T-cell (primary cell): ENCODE data around the gene ZFAND3. TPM values are rescaled to one million over a fixed set of nuclear protein-coding genes. Genes with fewer than 3 reads are reported as not detected.

Source experiments
- ATAC-seq, 4 experiments: fragments of 200-7000 bp in 3 of 4; fragments of 150-1000 bp in 1 of 4; cut with Tn5 transposase; replicated peaks in 1 of 4; 1 replicate in 3 of 4; 2 replicates in 1 of 4; pipeline ENCODE4 v1.10.0; 2021; ENCODE audit warnings: moderate library complexity in 3 of 4, mild to moderate bottlenecking in 2 of 4, moderate number of reproducible peaks in 1 of 4
- CTCF ChIA-PET, 2 donors: fragments of 300-600 bp; sonication (Branson Sonifier 250); formaldehyde crosslinking; loops; one replicate each; lab custom pipeline; 2022; ENCODE audit warnings: antibody characterized with exemption in 2 of 2; lab: Charles Lee
- POLR2A ChIA-PET, 2 donors: fragments of 300-600 bp; sonication (Branson Sonifier 250); formaldehyde crosslinking; loops; one replicate each; lab custom pipeline; 2022; ENCODE audit warnings: antibody characterized with exemption in 2 of 2; lab: Charles Lee
- DNase-seq, 35 experiments: peaks; one replicate each; pipeline versions ENCODE4 v3.0.0 to v3.0.0-alpha.2; 2013 to 2023
- H3K27ac ChIP-seq: one replicate; pipeline ENCODE4 v1.5.1; 2013; ENCODE audit warnings: low read length
- H3K27me3 ChIP-seq, 2 experiments: replicated peaks in 1 of 2; 1 replicate in 1 of 2; 2 replicates in 1 of 2; pipeline versions ENCODE4 v1.6.1 to v1.7.0; 2013; ENCODE audit warnings: low read length in 1 of 2, mixed read lengths in 1 of 2; ENCODE audit not compliant: control insufficient read depth in 2 of 2, insufficient read depth in 2 of 2; ENCODE audit errors: extremely low read depth in 1 of 2
- H3K36me3 ChIP-seq, 2 donors: 1 replicate in 1 of 2; 2 replicates in 1 of 2; pipeline versions ENCODE4 v1.6.1 to v1.7.0; 2013; ENCODE audit warnings: low read length in 1 of 2; ENCODE audit not compliant: control insufficient read depth in 2 of 2, insufficient read depth in 1 of 2; ENCODE audit errors: extremely low read depth in 1 of 2
- H3K4me1 ChIP-seq, 2 experiments: 1 replicate in 1 of 2; 2 replicates in 1 of 2; pipeline versions ENCODE4 v1.6.1 to v1.7.0; 2013; ENCODE audit warnings: low read length in 2 of 2, mixed read lengths in 1 of 2; ENCODE audit not compliant: insufficient read depth in 2 of 2, control insufficient read depth in 1 of 2; ENCODE audit errors: extremely low read depth in 1 of 2
- H3K4me3 ChIP-seq, 2 donors: 1 replicate in 1 of 2; 2 replicates in 1 of 2; pipeline versions ENCODE4 v1.5.1 to v1.7.0; 2013; ENCODE audit warnings: mild to moderate bottlenecking in 2 of 2, low read length in 1 of 2, moderate library complexity in 1 of 2; ENCODE audit not compliant: control insufficient read depth in 1 of 2; ENCODE audit errors: extremely low read depth in 1 of 2
- H3K9me3 ChIP-seq: 2 replicates; pipeline ENCODE4 v1.7.0; 2013
- H3K27ac Mint-ChIP-seq, 2 donors: one replicate each; pipeline ENCODE4 v1.8.0; 2020 to 2021; ENCODE audit warnings: mild to moderate bottlenecking in 2 of 2, mixed read lengths in 2 of 2
- H3K27me3 Mint-ChIP-seq, 2 donors: one replicate each; pipeline ENCODE4 v1.8.0; 2021 to 2022; ENCODE audit warnings: mixed read lengths in 2 of 2
- H3K36me3 Mint-ChIP-seq: one replicate; pipeline ENCODE4 v1.8.0; 2021; ENCODE audit warnings: mixed read lengths
- H3K4me1 Mint-ChIP-seq, 3 donors: one replicate each; pipeline ENCODE4 v1.8.0; 2020 to 2022; ENCODE audit warnings: mixed read lengths in 3 of 3, mild to moderate bottlenecking in 1 of 3
- H3K4me3 Mint-ChIP-seq, 3 donors: one replicate each; pipeline ENCODE4 v1.8.0; 2020 to 2022; ENCODE audit warnings: mild to moderate bottlenecking in 3 of 3, mixed read lengths in 3 of 3, moderate library complexity in 3 of 3
- H3K9me3 Mint-ChIP-seq, 3 donors: one replicate each; pipeline ENCODE4 v1.8.0; 2020 to 2022; ENCODE audit warnings: mixed read lengths in 3 of 3
- WGBS: methylation state at CpG from one replicate; pipeline ENCODE4 v1.1.5; 2013; ENCODE audit warnings: missing lambda C conversion rate; ENCODE audit not compliant: insufficient coverage; 5-methylcytosine and 5-hydroxymethylcytosine counted together
- total RNA-seq, 35 experiments: library from RNA in 6 of 35; stranded (reverse) in 6 of 35; fragments of 120-200 nt in 1 of 35; gene quantifications; one replicate each; pipeline versions ENCODE4 v1.2.1 to v1.2.4 and lab custom pipeline; 2013 to 2026

The ZFAND3 gene
- total RNA-seq, 5 donors from 2014 or later (not counting 1 experiment from before 2014, with no cell fraction given), result 35.6 to 59.3 (median 36.4) TPM

DNA sequence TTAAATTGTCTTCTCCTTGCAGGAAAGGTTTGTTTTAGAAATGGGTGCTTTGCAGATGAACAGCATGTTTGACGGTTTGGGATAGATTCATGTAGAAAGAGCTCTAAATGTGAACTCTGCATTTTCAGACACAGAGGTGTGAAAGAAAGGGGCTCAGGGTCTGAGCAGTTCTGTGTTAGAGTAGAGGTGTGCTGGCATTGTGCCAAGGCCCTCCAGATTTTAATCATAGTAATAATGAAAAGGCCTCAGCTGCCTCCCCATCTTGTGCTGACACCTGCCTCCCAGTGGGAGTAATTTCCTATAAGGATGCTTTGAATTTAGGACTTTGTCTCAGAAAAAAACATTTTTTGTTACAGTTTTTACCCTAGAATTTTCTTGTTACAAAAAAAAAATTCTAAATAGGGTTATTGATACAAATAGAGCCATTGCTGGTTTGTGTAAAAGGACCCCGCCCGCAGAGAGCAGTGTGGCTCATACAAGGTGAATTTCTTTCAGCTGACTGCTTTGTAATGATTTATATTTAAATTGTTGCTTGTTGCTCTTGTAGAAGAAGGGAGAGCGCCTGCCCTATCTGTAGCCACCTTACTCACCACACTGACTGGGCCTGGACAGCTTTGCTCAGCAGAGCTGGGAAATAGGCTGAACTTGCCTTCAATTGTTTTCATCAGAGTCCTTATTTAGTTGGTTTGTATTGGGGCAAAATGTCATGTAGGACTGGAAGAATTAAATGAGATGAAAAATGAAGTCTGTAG is 294.5 kb downstream of the ZFAND3 start:
- no peak overlapping the region for H3K27ac ChIP-seq
- peaks cover 15% of the 10 kb centered on the region for H3K36me3 Mint-ChIP-seq
- peaks cover 15 to 37% (median 22%) of the 10 kb centered on the region in 3 donors for H3K4me1 Mint-ChIP-seq
- no peak overlapping the region for H3K4me3 Mint-ChIP-seq
- H3K36me3 ChIP-seq, result peaks cover 0 to 24% of the 10 kb centered on the region in 2 donors
- DNase-seq (no peak), ATAC-seq (no peak)
- H3K4me3 ChIP-seq, result no peak overlapping the region
- CTCF ChIA-PET, result interaction anchor here (0.6 kb wide), 2 partner anchors 51 to 944 kb away, joined by 4 to 8 read pairs; no protein-coding TSS in a partner anchor
- POLR2A ChIA-PET, result no interaction called here
- no peaks in the 10 kb centered on the region for H3K9me3 ChIP-seq
- no peaks in the 10 kb centered on the region for H3K4me1 ChIP-seq
- peak overlapping the region; percentile 16 to 23 for H3K27ac Mint-ChIP-seq
- no peaks in the 10 kb centered on the region for H3K9me3 Mint-ChIP-seq
- H3K27me3 ChIP-seq, result no peaks in the 10 kb centered on the region
- no peaks in the 10 kb centered on the region for H3K27me3 Mint-ChIP-seq
- WGBS, result 100% methylated on average over 1 of the region's 4 CpGs

DNA sequence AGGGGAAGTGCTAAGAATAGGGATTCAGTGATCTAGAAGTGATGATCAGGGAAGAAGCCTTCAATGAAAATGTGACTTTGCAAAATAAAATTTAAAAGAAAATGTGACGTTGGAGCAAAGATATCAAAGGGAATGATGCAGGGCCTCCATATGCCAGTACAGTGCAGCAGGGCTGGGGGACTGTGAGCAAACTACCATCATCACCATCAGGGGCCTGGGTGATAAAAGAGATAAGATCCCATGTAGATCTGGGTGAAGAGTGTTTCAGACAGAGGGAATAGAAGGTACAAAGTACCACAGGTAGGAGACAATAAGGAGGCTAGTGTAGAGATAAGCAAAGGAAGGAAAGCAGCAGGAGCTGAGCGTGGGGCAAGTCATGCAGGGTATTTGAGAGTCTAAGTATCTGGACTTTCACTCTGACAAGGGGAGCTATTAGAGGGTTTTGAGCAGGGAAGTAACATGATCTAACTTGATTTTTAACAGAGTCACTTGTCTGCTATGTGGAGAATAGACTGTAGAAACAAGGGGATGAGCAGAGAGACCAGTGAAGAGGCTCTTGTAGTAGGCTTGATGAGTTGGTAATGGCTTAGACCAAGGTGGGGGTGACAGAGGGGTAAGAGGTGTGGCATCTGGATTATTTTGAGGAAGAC is 295.6 kb downstream of the ZFAND3 start:
- 93% methylated on average over 1 of the region's 2 CpGs for WGBS
- H3K27me3 Mint-ChIP-seq, result no peaks in the 10 kb centered on the region
- no peaks in the 10 kb centered on the region for H3K9me3 Mint-ChIP-seq
- DNase-seq (no peak), ATAC-seq (no peak)
- no peaks in the 10 kb centered on the region for H3K9me3 ChIP-seq
- H3K4me1 ChIP-seq, result no peaks in the 10 kb centered on the region
- peak overlapping the region in 1 of 2 donors; percentile 1 for H3K27ac Mint-ChIP-seq
- peaks cover 26% of the 10 kb centered on the region for H3K36me3 Mint-ChIP-seq
- no peak overlapping the region for H3K4me3 ChIP-seq
- CTCF ChIA-PET, result no interaction called here
- no peak overlapping the region for H3K27ac ChIP-seq
- POLR2A ChIA-PET, result no interaction called here
- H3K4me3 Mint-ChIP-seq, result no peak overlapping the region
- H3K36me3 ChIP-seq, result peaks cover 0 to 24% of the 10 kb centered on the region in 2 donors
- no peaks in the 10 kb centered on the region for H3K27me3 ChIP-seq
- peaks cover 7 to 32% (median 22%) of the 10 kb centered on the region in 3 donors for H3K4me1 Mint-ChIP-seq

DNA sequence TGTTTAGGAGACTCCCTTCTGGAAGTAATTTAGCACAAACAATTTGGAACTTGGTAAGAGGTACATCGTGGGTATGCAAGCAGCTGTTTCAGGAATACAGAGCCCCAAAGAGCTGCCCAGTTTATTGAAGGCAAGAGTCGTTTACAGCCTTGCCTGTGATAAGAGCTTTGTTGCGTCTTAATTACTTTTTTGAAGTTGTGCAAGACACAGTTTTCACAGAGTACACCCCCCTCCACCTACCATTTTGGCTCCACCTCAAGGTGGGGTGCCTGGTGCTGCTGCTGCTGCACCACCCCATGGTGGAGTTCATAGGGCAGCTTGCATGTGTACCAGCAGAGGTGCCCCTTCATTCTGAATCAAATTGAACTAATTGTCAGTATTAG is 296.1 kb downstream of the ZFAND3 start:
- peaks cover 27% of the 10 kb centered on the region for H3K36me3 Mint-ChIP-seq

DNA sequence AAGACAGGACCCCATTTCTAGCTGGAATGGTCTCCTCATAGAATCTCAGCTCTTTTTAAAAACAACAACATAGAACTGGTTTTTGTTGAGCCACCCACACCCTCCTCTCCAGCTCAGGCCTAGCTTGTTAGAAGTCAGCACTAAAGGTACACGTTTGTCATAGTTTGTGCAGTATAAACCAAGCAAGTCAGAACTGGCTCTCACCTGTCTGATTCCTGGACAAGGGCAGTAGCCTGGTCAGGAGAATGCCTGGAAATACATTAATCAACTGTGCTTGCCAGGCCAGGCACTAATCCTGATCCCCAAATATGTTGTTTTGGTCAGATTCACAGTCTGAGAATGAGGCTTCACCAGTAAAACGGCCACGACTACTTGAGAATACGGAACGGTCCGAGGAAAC is 296.7 kb downstream of the ZFAND3 start:
- Mint-ChIP-seq H3K4me1 (peaks cover 2 to 23% (median 16%) of the 10 kb centered on the region in 3 donors), H3K9me3 (no peaks in the 10 kb centered on the region), H3K27me3 (no peaks in the 10 kb centered on the region), H3K27ac (peak overlapping the region; percentile 7 to 61), H3K36me3 (peaks cover 33% of the 10 kb centered on the region), H3K4me3 (no peak overlapping the region)
- peaks cover 0 to 25% of the 10 kb centered on the region in 2 donors for H3K36me3 ChIP-seq
- no peak overlapping the region for H3K27ac ChIP-seq
- DNase-seq, result no peak
- WGBS, result 100% methylated on average over 6 of the region's 6 CpGs
- no peaks in the 10 kb centered on the region for H3K9me3 ChIP-seq
- no peak for ATAC-seq
- H3K4me1 ChIP-seq, result no peaks in the 10 kb centered on the region
- no peak overlapping the region for H3K4me3 ChIP-seq
- POLR2A ChIA-PET, result no interaction called here
- CTCF ChIA-PET, result interaction anchor here in 1 of 2 donors (0.7 kb wide), 1 partner anchor 451 kb away, joined by 4 read pairs; no protein-coding TSS in a partner anchor
- H3K27me3 ChIP-seq, result no peaks in the 10 kb centered on the region

More for the DNA sequence above, 296.1 kb downstream of the ZFAND3 start:
- no peaks in the 10 kb centered on the region for H3K9me3 Mint-ChIP-seq
- H3K4me3 ChIP-seq, result no peak overlapping the region
- POLR2A ChIA-PET, result no interaction called here
- H3K4me1 ChIP-seq, result no peaks in the 10 kb centered on the region
- peaks cover 0 to 24% of the 10 kb centered on the region in 2 donors for H3K36me3 ChIP-seq
- no peak for ATAC-seq
- 91% methylated on average over 1 of the region's 3 CpGs for WGBS
- H3K4me1 Mint-ChIP-seq, result peaks cover 4 to 27% (median 18%) of the 10 kb centered on the region in 3 donors
- peak overlapping the region in 1 of 2 donors; percentile 1 for H3K27ac Mint-ChIP-seq
- H3K4me3 Mint-ChIP-seq, result no peak overlapping the region
- no peak overlapping the region for H3K27ac ChIP-seq
- no peaks in the 10 kb centered on the region for H3K27me3 Mint-ChIP-seq
- CTCF ChIA-PET, result interaction anchor here in 1 of 2 donors (0.7 kb wide), 1 partner anchor 452 kb away, joined by 4 read pairs; no protein-coding TSS in a partner anchor
- DNase-seq, result no peak
- H3K9me3 ChIP-seq, result no peaks in the 10 kb centered on the region
- no peaks in the 10 kb centered on the region for H3K27me3 ChIP-seq

DNA sequence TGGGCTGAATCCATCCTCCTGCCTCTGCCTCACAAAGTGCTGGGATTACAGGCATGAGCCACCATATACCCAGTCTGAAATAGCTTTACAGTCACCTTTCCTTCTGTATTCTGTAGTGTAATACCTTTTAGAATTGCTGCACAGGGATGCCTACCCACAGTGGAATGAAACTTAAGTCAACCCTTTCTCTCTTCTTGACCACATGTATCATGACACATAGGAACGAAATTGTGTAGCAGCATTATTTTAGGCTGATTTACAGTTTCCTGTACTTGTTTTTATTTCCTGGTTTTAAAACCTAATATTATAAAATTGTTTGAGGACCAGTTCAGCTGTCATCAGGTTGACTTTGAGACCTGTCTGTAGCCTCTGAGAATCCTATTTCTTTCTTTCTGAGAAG is 297.8 kb downstream of the ZFAND3 start:
- H3K27ac Mint-ChIP-seq, result no peak overlapping the region
- H3K4me1 Mint-ChIP-seq, result peaks cover 2 to 20% (median 9%) of the 10 kb centered on the region in 3 donors
- DNase-seq (no peak), ATAC-seq (no peak)
- ChIA-PET CTCF (interaction anchor here in 1 of 2 donors (0.7 kb wide), 1 partner anchor 9 kb away, joined by 16 read pairs; no protein-coding TSS in a partner anchor), POLR2A (no interaction called here)
- Histone ChIP-seq H3K27me3 (no peaks in the 10 kb centered on the region), H3K27ac (no peak overlapping the region), H3K4me1 (no peaks in the 10 kb centered on the region), H3K9me3 (no peaks in the 10 kb centered on the region), H3K4me3 (no peak overlapping the region), H3K36me3 (peaks cover 0 to 26% of the 10 kb centered on the region in 2 donors)
- peaks cover 42% of the 10 kb centered on the region for H3K36me3 Mint-ChIP-seq
- no peaks in the 10 kb centered on the region for H3K27me3 Mint-ChIP-seq
- H3K9me3 Mint-ChIP-seq, result no peaks in the 10 kb centered on the region
- no peak overlapping the region for H3K4me3 Mint-ChIP-seq
- no CpG with 5 or more reads among the region's 1 CpG for WGBS

DNA sequence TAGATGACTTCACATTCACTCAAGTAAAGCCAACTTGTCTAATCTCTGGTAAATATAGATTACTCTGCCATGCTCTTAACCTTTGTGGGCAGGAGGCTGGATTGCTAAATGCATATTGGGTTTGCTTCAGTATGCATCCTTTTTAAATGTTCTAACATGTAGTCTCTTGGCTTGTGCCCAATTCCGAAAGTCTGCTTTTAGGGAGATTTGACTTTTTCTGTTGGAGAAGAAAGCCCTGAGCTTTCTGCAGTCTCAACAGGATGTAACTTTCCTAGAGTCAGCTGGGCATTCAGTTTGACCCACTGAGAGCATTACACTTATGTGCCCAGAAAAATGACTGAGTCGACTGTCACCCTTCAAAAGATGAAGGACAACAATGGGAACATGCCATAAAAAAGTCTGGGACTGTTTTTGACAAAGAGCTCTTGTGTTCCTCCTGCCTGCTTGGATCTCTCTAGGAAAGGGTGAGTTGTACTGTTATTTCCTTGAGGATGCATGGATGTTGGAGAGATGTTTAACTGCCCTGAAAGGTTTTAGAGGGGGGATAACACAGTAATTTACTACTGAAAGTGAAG is 299.4 kb downstream of the ZFAND3 start:
- no peak overlapping the region for H3K4me3 Mint-ChIP-seq
- Histone ChIP-seq H3K27me3 (no peaks in the 10 kb centered on the region), H3K4me3 (no peak overlapping the region), H3K9me3 (no peaks in the 10 kb centered on the region), H3K36me3 (peaks cover 0 to 31% of the 10 kb centered on the region in 2 donors), H3K27ac (no peak overlapping the region), H3K4me1 (no peaks in the 10 kb centered on the region)
- ChIA-PET CTCF (interaction anchor here in 1 of 2 donors (1.2 kb wide), 1 partner anchor 8 kb away, joined by 3 read pairs; no protein-coding TSS in a partner anchor), POLR2A (interaction anchor here in 1 of 2 donors (0.6 kb wide), 1 partner anchor 559 kb away, joined by 3 read pairs; no protein-coding TSS in a partner anchor)
- no peak for DNase-seq
- H3K4me1 Mint-ChIP-seq, result peaks cover 0 to 13% (median 10%) of the 10 kb centered on the region in 3 donors
- no peaks in the 10 kb centered on the region for H3K9me3 Mint-ChIP-seq
- H3K36me3 Mint-ChIP-seq, result peaks cover 57% of the 10 kb centered on the region
- no peak for ATAC-seq
- WGBS, result 94% methylated on average over 2 of the region's 2 CpGs
- H3K27me3 Mint-ChIP-seq, result no peaks in the 10 kb centered on the region
- no peak overlapping the region for H3K27ac Mint-ChIP-seq
